ENCODE data around the gene BAMBI.
A peak's percentile ranks its signal among the peaks of the same experiment; 100 is the strongest.

Gene BAMBI

DNA sequence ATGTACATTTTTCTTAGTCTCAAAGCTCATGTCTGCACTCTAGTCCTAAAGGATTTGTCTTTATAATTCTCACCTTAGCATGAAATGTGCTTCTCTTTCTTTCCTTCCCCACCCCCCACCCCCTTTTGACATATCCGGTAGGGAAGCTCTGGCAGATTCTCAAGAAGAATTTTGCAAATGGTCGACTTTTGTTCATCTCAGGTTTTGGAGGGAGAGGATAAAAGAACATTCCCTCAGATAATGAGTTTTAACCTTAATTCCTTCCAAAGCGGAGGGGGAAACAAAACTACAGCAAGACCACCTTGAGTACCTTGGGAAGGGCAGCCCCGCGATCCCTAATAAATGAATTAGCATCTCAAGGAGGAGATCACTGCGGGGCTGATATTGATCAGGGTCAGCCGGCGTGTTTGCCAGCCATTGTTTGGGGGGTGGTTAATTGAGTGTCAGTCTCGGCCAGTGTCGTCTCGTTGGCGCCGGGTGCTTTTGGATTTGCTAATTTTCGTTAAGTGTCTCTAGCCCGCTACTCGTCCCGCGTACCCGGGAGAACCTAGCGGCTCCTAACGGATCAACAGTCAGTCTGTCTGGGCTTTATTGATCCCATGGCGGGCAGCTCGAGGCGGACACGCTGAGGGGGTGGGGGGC lies 874 bp upstream of the BAMBI start:
- DNase-seq, result peak; percentile 48

DNA sequence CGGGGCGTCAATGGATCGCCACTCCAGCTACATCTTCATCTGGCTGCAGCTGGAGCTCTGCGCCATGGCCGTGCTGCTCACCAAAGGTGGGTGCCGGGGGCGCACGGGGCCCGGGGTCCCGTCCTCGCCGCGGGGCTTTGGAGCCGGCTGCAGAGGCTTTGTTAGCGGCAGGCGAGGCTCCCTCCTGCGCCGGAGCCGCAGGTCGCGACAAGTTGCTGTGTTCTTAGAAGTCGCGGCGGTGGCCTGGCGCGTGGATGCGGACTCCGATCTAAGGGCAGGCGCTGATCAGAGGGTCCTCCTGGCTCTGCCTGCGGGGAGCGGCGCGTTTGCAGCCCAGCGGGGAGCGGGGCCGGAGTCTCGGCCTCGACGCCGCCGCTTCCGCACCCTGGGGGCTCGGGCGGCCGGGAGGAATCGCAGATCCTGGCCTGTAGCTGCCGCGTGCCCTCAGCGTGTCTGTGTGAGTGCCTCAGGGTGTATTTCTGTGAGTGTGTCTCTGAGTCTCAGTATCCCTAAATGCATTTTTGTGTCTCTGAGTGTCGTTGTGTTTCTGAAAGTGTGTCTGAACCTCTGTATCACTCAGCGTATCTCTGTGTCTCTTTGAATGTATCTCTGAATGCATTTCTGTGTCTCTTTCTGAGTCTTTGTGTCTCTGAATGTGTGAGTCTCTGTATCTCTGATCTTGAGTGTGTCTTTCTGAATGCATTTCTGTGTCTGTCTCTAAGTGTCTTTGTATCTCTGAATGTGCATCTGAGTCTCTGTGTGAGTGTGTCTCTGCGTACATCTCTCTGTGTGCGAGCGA lies 766 bp downstream of the BAMBI start:
- peak; percentile 46 for DNase-seq

- DNase-seq, result peak; percentile 54
Measured at GRCh38 chr10:28678687-28679457, 1.6 kb downstream of the BAMBI start.

DNA sequence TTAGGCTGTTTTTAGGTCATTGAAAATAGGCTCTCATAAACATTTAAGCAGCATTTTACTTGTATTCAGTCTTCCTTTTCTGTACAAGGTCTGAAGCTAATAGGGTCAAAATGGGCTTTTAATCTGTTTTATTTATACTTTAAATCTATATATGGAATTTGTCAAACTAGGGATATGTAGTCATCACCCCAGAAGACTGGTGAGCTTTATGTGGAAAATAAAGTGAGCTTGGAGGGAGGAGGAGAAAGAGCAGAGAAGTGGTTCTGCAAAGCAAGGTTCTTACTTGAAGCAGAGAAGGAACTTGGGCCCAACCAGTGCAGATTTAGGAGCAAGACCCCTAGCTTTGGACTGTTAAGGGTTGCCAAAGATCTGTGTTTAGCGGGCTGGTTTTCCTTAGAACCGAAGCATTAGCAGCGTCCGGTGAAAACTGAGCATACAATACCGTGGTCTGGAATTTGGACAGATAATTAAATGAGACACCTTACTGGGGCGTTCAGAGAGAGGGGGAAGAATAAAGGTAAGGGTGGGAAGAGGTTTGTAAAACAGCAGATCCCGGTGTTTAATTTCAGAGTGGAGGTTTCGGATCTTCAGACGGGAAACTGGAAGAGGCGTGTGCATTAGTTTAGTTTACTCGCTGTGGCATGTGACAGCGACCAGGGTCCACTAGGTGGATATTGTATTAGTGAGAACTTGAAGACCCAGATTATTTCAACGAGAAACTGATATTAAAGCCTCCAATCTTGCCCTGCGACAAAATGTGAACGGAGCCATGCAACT lies 2.4 kb downstream of the BAMBI start:
- DNase-seq, result peak; percentile 29

DNA sequence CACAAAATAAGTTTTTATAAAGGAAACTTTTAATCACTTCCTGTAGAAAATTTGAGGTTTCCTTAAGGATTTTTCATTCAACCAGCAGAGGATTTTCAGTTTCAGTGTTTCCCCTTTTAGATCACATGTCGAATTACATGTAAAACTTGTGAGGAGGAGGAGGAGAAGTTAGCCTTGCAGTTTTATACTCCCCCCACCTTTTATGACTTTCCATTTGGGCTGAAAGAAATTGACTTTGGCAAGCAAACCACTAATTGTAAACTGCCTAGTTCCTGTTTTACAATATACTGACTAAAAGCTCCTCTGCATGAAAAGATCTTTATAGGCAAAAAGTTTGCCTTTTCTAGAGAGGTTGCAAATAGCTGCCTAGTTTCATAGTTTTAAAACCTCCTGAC lies 3.0 kb downstream of the BAMBI start:
- no peak for DNase-seq

GRCh38 chr10:28681291-28681763 lies 4.0 kb downstream of the BAMBI start:
- peak; percentile 13 for DNase-seq

GRCh38 chr10:28681928-28682750 lies 4.8 kb downstream of the BAMBI start:
- no peak for DNase-seq

DNA sequence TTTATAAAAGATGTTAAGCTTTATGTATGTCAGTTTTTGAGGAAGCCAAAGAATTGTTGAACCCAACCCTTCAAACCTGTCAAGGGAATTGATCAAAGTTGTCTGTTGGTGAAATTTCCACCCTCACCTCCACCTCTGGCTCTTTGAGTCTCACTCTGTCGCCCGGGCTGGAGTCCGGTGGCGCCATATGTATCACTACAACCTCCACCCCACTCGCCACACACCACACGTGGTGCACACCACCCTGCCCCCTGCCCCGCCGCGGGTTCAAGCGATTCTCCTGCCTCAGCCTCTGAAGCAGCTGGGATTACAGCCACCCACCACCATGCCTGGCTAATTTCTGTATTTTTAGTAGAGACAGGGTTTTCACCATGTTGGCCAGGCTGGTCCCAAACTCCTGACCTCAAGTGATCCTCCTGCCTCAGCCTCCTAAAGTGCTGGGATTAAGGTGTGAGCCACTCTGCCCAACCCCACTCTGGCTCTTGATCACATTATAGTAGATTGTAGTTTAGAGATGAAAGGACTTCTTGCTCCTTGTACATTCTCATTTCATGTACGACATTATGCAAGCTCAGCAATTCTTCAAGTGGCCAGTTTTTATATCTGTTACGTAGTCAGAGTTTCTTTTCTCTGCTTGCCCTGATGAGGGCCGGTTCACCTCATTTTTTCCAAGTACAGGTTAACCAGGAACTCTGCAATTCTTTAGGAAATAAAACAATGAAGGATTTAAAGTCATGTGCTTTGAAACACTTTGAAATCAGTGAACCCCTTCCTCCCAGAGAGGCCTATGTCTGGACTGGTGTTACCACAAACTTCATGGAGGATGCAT lies 7.0 kb downstream of the BAMBI start:
- DNase-seq, result no peak

GRCh38 chr10:28684986-28685580 lies 7.8 kb downstream of the BAMBI start:
- DNase-seq, result no peak

- no peak for DNase-seq
Measured at GRCh38 chr10:28685717-28686116, 8.4 kb downstream of the BAMBI start.

- no peak for DNase-seq
Measured at GRCh38 chr10:28686835-28687682, 9.7 kb downstream of the BAMBI start.

DNA sequence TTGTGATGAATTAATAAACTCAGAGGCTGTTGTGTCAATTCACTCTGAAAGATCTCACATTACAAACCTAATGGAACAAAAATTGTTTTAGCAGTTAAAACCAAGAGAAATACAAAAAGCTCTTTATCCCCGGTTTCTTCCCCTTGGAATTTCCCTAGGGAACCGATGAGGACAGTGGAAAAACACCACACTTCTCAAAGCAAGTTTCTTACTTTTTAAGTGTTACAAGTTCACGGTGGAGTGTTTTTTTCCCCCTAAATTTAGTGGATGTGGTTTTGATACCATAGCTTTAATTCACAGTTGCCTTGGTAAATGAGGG lies 10.3 kb downstream of the BAMBI start:
- DNase-seq, result no peak

DNA sequence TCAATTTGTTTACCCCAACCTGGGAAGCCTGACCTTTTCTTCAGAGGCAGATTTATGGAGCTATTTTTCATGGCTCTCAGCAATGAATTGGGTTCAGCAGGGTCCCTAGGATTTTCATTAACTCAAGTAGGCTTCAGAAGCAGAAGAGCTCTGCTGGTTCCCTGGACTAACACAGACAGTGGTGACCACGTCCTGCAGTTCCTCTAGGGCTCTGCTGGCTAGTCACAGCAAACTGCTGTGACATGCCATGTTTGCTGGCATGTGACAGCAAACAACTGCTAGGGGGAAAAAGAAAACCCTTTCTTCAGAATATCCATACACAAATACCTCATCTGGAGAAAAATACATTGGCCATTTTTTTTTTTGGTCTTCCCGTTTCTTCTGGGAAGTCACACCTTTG lies 13.2 kb downstream of the BAMBI start:
- no peak for DNase-seq

DNA sequence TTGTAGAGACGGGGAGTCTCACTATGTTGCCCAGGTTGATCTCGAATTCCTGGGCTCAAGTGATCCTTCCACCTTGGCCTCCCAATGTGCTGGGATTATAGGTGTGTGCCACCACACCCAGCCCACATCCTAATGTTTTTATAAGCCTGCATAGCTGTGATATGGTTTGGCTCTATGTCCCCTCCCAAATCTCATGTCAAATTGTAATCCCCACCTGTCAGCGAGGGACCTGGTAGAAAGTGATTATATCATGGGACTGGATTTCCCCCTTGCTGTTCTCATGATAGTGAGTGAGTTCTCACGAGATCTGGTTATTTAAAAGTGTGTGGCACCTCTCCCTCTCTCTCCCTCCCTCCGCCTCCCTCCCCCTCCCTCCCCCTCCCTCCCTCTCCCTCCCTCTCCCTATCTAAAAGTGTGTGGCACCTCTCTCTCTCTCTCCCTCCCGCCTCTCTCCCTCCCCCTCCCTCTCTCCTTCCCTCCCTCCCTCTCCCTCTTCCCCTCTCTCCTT lies 13.9 kb downstream of the BAMBI start:
- DNase-seq, result no peak

DNA sequence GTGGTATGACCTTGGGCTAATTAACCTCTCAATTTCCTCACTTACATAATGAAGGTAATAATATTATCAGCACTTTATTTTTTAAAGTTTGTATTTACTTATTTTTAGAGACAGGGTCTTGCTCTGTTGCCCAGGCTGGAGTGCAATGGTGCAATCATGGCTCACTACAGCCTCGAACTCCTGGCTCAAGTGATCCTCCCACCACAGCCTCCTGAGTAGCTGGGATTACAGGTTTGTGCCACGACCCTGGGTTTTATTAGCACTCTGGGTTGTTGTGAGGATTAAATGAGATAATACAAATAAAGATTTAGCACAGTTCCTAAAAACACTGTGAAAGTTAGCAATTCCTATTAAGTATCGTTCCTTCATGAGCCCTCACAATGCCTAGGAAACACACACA lies 14.7 kb downstream of the BAMBI start:
- no peak for DNase-seq

GRCh38 chr10:28694530-28694929 lies 17.2 kb downstream of the BAMBI start:
- DNase-seq, result no peak

DNA sequence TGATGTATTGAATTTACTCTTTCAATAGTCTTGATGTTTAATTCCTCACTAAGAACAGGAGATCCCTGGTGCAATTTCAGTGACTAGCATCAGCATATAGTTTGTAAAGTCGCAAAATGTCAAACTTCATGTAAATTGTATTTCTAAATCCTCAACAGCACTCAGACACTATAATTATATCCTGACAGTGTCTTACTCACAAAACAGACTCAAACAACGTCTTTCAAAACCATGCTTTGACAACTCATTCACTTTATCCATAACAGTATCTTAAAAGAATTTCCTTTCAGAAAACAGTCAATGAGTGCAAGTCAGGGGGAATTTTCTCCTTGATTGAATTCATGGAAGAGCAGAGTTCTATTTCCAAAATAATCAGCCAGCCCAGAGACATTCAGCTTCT lies 20.8 kb downstream of the BAMBI start:
- DNase-seq, result no peak

DNA sequence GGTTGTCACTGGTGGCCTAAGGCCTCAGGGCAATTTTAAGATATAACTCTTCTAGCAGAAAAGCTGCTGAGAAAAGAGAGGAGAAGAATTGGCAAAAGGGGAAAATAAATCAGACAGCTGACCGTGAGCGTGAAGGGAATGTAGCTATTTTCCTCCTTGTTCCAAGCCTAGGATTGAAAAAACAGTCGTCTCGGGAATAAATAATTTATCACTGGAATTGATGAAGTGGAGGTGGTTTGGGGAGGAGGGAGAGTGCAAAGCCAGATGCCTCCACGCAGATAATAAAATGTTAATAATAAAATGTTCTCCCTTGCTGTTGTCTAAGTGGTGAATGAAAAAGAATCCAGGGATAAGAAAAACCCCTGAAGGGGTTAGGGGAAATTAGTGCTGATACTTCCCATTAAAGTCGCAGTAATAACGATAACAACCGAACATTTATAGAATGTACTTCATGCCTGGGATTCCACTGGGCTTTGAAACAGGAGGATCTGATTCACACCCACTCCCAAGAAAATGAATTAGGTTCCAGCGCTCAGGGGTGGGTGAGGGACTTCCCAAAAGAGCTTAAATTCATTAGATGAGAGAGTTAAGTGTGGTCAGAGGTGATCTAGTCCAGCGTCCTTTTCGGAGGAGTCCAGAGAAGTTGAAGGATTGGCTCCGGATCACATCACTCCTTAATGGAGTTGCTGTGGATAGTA lies 27.3 kb downstream of the BAMBI start:
- no peak for DNase-seq

DNA sequence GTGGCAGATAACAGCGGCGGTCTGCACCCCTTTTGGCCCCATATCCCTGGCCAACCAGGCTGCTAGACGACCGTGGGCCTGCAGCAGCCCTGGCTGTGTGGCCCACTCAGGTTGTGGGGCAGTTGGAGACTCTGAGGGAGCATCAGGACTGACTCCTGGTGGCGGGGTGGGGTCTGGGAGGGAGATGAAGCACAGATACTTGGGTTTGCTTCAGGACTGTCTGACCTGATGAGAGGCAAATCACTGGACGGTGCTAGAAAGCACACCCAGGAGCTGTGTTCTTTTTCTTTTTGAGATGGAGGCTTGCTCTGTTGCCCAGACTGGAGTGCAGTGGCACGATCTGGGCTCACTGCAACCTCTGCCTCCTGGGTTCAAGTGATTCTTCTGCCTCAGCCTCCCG lies 28.2 kb downstream of the BAMBI start:
- no peak for DNase-seq

All from NCI-H82 (cell line).